ENCODE data around the gene EMP2.

- TF ChIP-seq CTCF (IDR thresholded peaks at IDR 0.05) (no peak), POLR2A (IDR thresholded peaks at IDR 0.05) (no peak)
Observed at GRCh38 chr16:10571354-10571753, 9.0 kb downstream of the EMP2 start.
